ENCODE measurements around the gene NAA80. TPM values are rescaled to one million over a fixed set of nuclear protein-coding genes. Genes with fewer than 3 reads are reported as not detected.

NAA80 gene
- total and polyA plus RNA-seq, 2 of the 13 experiments (the other 11 are each of a cell fraction or from before 2014, with no cell fraction given), result 3.4 to 8.7 TPM

DNA sequence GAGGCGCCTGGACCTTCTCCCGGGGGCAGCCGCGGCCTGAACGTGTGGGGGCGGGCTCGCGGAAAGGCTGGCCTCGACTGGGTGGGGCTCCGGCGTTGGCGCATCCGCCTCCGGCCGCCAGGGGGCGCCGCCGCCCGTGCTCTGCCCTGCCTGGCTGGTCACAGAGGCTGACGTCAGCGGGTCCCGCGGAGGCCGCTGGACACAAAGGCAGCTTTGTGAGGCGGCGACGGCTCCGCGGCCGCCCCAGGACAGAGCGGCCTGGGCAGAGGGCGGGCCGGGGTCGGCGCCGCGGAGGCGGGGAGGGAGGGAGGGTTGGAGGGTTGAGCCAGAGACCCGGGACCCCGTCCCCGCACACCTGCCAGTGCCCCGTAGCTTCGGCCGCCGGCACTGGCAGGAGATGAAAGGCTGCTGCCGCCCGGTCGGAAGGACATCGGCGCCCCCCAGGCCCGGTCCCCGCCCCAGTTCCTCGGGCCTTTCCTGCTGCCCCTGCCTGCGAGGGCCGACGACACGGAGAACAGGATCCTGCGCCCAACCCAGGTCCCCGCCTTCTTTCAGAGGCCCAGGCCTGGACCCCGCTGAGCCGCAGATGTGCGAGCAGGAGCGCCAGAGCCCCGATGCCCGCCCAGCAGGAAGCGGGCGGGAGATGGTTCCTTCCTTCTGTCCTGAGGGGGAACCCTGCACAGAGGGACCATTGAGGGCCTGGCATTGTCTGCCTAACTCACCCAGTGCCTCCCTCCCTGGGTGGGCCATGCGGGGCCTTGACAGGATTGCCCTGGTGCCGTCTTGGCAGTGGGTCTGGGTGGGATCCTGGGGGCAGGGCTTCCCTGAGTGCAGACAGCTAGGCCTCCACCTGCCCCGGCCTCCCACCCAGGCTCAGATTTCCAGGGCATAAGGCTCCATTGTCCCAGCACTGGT, 38.9 kb downstream of the NAA80 start (continued):
- peak; percentile 74 for TF ChIP-seq ARID5B (CRISPR knock-in tag; IDR thresholded peaks at IDR 0.05)
- TF ChIP-seq ZNF850 (CRISPR knock-in tag; conservative IDR thresholded peaks at IDR 0.05), result no peak
- no peak for TF ChIP-seq MLLT10 (CRISPR knock-in tag; IDR thresholded peaks at IDR 0.05)
- TF ChIP-seq ZNF225 (CRISPR knock-in tag; IDR thresholded peaks at IDR 0.05), result no peak; the same call in 1 of the 2 replicates
- no peak; the same call in 1 of the 2 replicates for TF ChIP-seq PHF20 (CRISPR knock-in tag; IDR thresholded peaks at IDR 0.05)
- no peak for TF ChIP-seq NAIF1 (CRISPR knock-in tag; IDR thresholded peaks at IDR 0.05; ENCODE audit: borderline replicate concordance)
- TF ChIP-seq, protein P1, sequence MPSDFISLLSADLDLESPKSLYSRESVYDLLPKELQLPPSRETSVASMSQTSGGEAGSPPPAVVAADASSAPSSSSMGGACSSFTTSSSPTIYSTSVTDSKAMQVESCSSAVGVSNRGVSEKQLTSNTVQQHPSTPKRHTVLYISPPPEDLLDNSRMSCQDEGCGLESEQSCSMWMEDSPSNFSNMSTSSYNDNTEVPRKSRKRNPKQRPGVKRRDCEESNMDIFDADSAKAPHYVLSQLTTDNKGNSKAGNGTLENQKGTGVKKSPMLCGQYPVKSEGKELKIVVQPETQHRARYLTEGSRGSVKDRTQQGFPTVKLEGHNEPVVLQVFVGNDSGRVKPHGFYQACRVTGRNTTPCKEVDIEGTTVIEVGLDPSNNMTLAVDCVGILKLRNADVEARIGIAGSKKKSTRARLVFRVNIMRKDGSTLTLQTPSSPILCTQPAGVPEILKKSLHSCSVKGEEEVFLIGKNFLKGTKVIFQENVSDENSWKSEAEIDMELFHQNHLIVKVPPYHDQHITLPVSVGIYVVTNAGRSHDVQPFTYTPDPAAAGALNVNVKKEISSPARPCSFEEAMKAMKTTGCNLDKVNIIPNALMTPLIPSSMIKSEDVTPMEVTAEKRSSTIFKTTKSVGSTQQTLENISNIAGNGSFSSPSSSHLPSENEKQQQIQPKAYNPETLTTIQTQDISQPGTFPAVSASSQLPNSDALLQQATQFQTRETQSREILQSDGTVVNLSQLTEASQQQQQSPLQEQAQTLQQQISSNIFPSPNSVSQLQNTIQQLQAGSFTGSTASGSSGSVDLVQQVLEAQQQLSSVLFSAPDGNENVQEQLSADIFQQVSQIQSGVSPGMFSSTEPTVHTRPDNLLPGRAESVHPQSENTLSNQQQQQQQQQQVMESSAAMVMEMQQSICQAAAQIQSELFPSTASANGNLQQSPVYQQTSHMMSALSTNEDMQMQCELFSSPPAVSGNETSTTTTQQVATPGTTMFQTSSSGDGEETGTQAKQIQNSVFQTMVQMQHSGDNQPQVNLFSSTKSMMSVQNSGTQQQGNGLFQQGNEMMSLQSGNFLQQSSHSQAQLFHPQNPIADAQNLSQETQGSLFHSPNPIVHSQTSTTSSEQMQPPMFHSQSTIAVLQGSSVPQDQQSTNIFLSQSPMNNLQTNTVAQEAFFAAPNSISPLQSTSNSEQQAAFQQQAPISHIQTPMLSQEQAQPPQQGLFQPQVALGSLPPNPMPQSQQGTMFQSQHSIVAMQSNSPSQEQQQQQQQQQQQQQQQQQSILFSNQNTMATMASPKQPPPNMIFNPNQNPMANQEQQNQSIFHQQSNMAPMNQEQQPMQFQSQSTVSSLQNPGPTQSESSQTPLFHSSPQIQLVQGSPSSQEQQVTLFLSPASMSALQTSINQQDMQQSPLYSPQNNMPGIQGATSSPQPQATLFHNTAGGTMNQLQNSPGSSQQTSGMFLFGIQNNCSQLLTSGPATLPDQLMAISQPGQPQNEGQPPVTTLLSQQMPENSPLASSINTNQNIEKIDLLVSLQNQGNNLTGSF (CRISPR knock-in tag; IDR thresholded peaks at IDR 0.05), result 0 out of 2 replicates have a peak, but pooled peaks have one; percentile 51
- no peak for TF ChIP-seq ZBTB3 (CRISPR knock-in tag; IDR thresholded peaks at IDR 0.05; ENCODE audit: borderline replicate concordance, low read depth)
- TF ChIP-seq, protein P2, sequence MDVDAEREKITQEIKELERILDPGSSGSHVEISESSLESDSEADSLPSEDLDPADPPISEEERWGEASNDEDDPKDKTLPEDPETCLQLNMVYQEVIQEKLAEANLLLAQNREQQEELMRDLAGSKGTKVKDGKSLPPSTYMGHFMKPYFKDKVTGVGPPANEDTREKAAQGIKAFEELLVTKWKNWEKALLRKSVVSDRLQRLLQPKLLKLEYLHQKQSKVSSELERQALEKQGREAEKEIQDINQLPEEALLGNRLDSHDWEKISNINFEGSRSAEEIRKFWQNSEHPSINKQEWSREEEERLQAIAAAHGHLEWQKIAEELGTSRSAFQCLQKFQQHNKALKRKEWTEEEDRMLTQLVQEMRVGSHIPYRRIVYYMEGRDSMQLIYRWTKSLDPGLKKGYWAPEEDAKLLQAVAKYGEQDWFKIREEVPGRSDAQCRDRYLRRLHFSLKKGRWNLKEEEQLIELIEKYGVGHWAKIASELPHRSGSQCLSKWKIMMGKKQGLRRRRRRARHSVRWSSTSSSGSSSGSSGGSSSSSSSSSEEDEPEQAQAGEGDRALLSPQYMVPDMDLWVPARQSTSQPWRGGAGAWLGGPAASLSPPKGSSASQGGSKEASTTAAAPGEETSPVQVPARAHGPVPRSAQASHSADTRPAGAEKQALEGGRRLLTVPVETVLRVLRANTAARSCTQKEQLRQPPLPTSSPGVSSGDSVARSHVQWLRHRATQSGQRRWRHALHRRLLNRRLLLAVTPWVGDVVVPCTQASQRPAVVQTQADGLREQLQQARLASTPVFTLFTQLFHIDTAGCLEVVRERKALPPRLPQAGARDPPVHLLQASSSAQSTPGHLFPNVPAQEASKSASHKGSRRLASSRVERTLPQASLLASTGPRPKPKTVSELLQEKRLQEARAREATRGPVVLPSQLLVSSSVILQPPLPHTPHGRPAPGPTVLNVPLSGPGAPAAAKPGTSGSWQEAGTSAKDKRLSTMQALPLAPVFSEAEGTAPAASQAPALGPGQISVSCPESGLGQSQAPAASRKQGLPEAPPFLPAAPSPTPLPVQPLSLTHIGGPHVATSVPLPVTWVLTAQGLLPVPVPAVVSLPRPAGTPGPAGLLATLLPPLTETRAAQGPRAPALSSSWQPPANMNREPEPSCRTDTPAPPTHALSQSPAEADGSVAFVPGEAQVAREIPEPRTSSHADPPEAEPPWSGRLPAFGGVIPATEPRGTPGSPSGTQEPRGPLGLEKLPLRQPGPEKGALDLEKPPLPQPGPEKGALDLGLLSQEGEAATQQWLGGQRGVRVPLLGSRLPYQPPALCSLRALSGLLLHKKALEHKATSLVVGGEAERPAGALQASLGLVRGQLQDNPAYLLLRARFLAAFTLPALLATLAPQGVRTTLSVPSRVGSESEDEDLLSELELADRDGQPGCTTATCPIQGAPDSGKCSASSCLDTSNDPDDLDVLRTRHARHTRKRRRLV (CRISPR knock-in tag; IDR thresholded peaks at IDR 0.05), result no peak
- TF ChIP-seq ZUFSP (CRISPR knock-in tag; IDR thresholded peaks at IDR 0.05; ENCODE audit: borderline replicate concordance), result no peak
- TF ChIP-seq ZMYM4 (CRISPR knock-in tag; IDR thresholded peaks at IDR 0.05), result peak; percentile 54; the same call in 1 of the 2 replicates
